GM10847 (cell line): ENCODE results near the gene NF1.

Source experiments
- POLR2A ChIP-seq: IDR thresholded peaks from 2 replicates; pipeline ENCODE4 v1.6.1; 2011; ENCODE audit not compliant: insufficient read length; ENCODE audit errors: extremely low read depth

The NF1 gene

DNA sequence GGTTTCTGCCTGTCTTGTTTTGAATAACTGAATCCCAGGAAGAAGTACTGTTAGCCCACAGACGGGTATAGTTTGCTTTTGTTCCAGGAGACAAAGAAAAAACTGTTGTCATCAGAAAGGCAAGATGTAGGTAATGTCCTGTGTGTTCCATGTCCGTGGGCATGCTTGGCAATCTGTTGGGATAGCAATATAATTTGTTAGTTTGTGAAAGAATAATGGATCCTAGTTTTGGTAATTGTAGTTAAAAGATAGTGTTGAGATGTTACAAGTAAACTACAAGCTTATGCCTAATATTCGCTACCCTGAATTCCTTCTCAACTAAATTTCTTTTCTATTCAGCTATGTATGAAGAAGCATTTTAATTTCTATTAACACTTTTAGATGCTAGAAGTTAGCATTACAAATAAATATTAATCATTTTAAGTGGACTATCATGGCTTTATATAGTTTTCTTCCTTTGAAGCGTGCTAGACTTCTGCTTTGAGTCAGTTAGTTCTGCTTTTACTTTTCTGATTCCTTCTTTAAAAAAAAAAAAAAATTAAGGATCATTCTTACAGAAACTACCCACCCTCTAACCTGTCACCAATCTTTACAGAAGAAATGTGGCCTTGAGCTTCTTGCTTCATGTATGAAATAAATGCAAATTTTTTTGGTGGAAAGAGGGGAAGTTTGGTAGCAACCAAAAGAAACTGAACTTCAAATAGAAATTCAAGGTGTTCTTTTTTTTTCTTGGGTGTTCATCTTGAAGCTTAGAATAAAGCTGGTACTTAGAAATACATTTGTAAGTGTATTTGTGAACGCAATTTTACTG, 224.3 kb downstream of the NF1 start:
- TF ChIP-seq POLR2A: no peak

DNA sequence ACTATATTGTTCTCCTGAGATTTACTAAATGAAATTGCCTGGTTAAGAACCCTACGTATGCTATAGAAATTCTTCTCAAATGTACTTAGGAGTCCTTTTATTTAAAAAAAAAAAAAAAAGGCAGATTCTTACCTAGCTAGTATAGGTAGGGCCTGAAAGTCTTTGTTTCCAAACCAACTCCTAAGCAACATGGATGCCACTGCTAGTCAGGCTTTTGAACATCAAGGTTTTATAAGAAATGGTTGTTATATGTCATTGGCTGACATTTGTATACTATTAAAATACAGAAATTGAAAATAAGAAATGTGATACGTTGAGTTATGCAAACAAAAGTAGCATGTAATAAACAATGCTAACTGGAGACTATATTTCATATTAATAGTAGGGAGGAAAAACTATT, 225.5 kb downstream of the NF1 start:
- TF ChIP-seq POLR2A: no peak

DNA sequence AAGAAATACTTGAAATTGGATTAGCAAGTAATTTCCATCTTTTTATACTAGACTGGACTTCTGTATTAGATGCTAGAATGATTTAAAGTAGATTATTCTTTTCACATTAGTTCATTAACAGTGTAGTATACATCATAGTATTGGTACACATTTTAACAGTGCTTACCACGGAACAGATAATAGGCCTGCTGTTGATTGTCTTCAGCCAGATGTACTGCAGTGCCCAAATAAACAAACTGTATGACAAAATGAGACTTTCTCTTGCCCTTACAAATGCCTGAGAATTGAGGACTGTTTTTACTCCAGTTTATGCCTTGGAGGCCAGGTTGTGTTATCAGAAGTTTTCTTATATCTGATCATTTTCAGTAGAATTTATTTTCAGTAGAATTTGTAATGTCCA, 226.0 kb downstream of the NF1 start:
- TF ChIP-seq POLR2A: no peak

DNA sequence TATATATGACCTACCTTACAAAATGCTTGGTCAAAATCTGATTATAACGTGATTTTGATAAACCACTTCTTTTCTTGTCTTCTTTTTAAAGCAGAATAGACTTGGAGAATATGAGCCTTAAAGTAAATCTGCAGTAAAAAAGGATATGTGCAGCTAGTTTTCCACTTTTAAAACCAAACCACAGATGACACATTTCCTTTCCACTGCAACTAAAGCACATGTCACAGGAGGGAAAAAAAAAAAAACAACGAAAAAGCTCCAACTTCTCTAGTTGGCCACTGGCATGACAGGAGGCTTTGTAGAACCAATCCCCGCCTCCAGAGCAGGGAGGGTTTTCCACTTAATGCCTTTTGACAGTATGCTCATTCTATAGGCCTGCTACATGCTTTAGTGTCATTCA, 226.7 kb downstream of the NF1 start, which contains the start of gene EVI2A:
Gene EVI2A, minus strand, starts transcription at position 142 of the 400 bp plus-strand sequence. CDS start 2,609 bp downstream, outside the sequence.
- no peak for TF ChIP-seq POLR2A

DNA sequence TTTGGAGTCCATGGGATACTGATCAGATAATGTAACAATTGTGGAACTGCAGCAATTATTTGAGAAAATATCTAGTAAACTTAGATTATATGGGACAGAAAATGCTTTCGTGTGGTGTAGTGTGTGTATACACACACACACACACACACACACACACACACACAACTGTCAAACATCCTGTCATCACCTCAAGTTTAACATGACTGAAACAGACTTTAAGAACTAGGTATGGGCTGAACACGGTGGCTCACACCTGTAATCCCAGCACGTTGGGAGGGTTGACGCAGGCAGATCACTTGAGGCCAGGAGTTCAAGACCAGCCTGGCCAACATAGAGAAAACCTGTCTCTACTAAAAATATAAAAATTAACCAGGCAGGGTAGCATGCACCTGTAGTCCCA, 227.2 kb downstream of the NF1 start:
- TF ChIP-seq POLR2A: no peak

DNA sequence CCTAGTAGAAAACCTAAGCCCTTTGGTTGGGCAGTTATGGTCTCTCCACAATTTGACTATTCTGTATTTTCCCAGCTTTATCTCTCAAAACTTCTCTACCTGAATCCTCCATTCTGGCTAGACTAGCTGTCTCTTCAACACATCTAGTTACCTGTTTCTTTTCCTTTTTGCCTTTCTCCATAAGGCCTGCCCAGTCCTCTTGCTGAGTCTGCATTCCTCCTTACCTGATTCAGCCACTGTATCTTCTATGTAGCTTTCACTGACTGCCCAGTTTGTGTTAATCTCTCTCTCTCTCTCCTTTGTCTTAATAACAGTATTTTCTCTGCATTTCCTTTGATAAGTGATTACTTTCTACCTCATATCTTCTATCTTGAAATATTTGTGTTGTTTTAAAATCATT, 228.8 kb downstream of the NF1 start:
- TF ChIP-seq POLR2A: no peak

DNA sequence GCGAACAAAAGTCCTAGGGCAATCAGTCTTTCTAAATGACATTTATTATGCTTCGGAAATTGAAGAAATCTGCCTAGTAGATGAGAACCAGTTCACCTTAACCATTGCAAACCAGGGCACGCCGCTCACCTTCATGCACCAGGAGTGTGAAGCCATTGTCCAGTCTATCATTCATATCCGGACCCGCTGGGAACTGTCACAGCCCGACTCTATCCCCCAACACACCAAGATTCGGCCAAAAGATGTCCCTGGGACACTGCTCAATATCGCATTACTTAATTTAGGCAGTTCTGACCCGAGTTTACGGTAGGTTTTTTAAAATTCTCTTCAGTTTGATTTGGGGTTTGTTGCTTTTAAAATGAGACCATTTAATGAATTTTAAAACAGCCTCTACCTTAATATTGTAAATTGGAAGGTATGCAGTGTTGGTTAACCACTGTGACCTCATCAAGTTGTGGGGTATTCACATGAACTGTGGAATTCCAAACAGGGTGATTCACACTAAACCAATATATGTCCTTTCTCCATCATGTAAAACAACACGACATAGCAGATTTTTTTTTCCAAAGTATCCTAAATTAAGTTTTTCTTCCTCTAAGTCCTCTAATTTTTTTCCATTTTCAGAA, 232.9 kb downstream of the NF1 start:
- no peak for TF ChIP-seq POLR2A

DNA sequence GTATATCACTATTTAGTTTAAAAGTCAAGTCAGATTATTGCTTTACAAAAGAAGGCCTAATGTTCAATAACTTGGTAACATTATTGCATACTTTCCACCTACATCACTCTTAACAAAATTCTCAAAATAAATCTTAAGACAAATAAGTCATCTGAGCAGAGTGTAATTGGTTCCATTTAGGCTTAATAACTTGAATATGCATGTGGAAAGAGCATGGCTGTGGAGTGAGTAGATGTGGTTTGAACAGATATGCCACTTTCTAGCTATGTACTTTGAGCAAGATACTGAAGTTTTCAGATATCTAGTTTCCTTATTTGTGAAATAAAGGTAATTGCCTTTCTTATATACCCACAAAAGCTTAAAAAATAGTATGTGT, 233.4 kb downstream of the NF1 start:
- TF ChIP-seq POLR2A: no peak

DNA sequence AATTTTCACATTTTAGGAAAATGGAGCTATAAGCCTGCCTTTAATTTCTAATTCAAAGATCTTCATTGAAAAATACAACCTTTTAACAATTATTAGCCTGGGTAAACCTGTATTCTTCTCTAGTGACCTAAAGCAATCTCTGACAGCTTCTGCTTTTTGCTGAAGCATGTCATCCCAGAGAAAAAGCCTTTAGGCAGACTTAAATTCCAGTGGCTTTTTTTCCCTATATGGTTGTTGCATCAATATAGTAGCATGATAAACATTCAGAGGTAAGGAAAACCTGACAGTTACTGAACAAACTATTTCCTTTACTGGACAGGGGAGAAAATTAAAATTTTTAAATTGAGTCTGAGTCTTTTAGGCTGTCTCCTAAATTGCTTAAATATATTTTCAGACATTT, 234.4 kb downstream of the NF1 start:
- TF ChIP-seq POLR2A: no peak

DNA sequence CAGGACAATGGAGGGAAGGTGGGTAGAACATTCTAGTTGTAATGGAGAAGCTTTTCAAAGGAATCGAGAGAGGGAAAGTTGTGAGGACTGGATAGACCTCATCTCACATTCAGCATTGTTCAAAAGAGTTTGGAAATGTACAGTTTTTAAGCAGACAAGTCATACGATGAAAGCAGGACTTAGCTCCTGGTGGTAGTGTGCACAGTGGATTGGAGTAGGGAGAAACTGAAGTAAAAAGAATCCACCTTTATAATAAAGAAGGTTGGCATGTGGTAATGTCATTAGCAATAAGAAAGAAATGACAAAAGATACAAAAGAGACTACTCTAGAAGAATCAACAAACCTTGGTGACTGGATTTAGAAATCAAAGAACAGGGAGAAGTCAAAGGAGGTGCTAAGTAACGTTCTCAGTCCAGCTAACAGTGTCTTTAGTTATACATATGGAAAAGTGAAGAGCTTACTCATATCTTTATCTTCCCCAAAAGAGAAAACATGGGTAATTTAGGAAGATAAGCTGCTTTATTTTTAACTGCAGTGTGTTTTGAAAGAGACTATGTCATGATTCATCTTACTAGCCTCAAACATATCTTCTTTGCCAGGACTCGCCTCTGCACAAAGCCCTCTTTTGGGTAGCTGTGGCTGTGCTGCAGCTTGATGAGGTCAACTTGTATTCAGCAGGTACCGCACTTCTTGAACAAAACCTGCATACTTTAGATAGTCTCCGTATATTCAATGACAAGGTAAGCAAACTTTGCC, 245.3 kb downstream of the NF1 start:
- no peak for TF ChIP-seq POLR2A

DNA sequence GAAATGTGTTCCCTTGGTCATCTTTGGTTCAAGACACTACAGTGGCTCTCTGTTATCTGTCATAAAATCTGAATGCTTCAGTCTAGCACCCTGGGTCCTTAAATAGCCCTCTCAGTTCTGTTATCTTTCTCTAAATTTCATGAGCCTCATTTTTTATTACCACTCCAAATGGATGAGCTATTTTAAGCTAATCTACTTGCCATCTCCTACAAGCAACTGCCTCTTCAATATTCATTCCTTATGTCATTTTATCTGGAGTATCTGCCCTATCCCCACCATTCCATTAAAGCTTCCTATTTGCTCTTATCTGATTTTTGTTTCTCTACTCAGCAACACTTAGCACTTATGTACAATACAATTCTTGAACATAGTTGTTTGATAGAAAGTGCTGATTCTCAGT, 254.7 kb downstream of the NF1 start:
- TF ChIP-seq POLR2A: no peak

DNA sequence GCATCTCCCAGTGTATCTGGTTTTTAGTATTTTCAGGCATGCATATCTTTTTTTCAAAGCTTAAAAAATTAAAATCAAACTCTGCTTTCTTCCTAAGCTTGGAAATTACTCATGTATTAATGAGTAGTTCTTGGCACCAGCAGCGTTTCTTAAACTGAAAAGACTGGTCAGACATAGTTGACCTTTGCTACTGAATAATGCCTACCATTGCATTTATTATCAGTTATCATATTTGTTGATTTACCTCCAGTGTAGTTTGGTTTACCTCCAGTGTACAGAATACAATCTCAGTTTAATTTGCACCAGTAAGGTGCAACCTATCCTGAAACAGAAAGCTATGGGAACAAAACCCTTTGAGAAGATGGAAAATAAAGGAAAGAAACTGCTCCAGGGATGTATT, 261.2 kb downstream of the NF1 start:
- no peak for TF ChIP-seq POLR2A

DNA sequence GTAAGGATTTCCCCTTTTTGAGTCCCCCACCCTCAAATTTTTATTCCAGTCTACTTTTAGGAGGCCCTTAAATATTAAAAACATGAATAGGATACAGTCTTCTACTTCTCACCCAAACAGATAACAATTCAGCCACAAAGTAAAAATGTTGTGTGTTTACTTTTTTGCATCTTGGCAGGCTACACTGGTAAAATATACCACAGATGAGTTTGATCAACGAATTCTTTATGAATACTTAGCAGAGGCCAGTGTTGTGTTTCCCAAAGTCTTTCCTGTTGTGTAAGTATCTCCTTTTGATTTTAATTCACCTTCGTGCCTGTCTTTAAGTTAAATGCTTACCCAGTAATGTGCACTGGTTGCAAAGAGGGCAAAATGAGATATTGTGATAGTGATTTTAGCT, 262.3 kb downstream of the NF1 start:
- no peak for TF ChIP-seq POLR2A

DNA sequence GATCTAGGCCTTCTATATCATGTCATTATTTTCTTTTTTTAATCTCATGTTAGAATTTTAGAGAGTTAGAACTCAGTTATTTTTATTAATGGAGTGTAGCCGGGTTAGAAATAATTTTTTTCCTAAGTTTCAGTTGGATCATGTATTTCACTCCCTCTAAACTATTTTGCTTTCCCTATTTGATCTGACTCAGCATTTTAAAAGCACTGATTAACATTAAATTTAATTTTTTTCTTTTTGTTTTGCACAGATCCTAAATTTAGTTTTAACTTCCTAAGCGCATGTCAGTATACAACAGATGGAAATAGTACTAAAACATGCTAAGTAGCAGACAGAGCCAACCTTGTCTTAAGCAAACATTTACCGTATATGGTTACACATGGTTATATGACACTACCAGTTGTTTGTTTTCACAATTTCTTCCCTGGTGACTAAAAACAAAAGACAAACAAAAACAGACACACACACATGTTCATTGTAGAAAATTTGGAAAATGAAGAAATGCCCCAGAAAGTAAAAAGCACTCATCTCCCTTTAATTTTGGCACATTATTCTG, 263.1 kb downstream of the NF1 start:
- TF ChIP-seq POLR2A: no peak

DNA sequence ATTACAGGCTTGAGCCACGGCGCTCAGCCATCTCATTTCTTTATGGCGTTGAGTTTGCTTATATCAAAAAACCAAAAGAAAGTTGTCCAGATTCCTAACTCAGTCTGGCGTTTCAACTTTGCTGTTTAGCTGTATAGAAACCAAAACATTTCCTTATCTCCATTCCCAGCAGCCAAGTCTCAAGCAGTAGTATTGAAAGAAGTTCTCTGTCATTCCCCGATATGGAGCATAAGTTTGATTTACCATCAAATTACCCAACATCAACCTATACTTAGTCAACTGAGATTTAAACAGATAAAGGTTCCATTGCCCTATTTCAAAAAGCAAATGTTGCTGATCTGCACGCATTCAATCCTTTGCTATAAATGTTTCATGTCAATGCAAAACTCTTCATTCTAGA, 269.2 kb downstream of the NF1 start:
- TF ChIP-seq POLR2A: no peak

DNA sequence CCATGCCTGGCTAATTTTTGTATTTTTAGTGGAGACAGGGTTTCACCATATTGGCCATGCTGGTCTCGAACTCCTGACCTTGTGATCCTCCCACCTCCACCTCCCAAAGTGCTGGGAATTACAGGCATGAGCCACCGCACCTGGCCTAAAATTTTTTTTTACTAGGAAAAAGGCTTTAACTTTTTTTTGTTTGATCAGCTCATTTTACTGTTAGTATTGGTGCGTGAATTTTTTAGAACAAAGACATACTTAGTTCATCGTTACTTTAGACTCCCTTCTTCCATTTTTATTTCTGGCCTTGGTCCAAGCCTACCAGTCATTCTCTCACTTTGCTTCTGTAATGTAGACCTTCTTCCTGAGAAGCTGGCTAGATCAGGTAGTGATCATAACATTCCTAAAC, 271.3 kb downstream of the NF1 start:
- no peak for TF ChIP-seq POLR2A

DNA sequence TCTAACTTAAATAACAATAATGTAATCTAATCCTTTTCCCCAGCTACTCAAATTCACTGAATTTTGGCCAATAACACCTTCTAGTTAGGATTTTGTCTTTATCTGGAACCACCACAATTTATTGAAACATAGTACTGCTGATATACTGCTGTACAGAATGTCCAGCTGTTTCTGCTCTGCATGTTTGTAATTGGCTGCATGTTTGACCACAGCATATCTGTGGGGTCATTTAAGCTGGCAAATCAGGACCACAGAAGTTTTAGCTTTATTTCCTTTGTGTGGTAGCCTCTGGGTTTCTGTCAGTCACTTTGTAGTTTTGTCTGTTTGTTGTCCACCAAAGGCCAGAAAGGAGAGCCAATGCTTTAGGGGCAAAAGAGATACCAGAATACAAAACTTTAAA, 274.5 kb downstream of the NF1 start:
- no peak for TF ChIP-seq POLR2A
